Right hindlimb (tissue), 1 donor: ENCODE results near the gene MYOC.
"Not testable (repeated sequence)": the region's sequence is repeated elsewhere in the genome, so short reads cannot be mapped to it uniquely, and the experiment has no call there.

Source experiments
- DNase-seq: peaks from one replicate; pipeline ENCODE4 v3.0.0-alpha.2; 2018

The MYOC gene

DNA sequence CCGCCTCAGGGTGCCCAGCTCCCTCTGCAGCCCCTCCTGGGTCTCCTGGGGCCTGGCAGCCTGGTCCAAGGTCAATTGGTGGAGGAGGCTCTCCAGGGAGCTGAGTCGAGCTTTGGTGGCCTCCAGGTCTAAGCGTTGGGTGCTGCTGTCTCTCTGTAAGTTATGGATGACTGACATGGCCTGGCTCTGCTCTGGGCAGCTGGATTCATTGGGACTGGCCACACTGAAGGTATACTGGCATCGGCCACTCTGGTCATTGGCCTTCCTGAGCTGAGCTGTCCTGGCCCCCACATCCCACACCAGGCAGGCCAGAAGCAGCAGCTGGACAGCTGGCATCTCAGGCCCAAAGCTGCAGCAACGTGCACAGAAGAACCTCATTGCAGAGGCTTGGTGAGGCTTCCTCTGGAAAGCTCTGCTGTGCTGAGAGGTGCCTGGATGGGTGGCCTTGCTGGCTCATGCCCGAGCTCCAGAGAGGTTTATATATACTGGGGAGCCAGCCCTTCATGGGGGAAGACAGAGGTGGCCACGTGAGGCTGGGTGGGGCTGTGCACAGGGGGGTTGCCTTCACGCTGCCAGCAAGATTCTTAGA is at the start of gene MYOC:
TSS of gene MYOC (minus strand) at position 455 of the 589 bp plus-strand sequence. CDS start at position 378, 77 bp downstream.
- no peak for DNase-seq

DNA sequence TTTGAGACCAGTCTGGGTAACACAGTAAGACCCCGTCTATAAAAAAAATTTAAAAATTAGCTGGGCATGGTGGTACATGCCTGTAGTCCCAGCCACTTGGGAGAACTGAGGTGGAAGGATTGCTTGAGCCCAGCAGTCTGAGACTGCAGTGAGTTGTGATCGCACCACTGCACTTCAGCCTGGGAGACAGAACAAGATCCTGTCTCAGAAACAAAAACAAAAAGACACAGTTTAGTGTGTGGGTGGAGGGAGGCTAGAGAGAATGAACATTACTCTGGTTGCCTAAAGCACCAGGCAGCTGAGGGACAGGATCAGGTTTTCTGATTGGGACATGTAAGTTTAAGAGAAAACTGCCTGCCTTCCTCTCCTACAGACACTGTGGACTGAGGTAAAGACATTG is 47.0 kb upstream of the MYOC start:
- no peak for DNase-seq

DNA sequence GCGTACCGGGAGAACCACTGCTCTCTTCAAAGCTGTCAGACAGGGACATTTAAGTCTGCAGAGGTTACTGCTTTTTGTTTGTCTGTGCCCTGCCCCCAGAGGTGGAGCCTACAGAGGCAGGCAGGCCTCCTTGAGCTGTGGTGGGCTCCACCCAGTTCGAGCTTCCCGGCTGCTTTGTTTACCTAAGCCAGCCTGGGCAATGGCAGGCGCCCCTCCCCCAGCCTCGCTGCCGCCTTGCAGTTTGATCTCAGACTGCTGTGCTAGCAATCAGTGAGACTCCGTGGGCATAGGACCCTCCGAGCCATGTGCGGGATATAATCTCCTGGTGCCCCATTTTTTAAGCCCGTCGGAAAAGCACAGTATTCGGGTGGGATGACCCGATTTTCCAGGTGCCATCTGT is 43.3 kb upstream of the MYOC start:
- not testable (repeated sequence) for DNase-seq

DNA sequence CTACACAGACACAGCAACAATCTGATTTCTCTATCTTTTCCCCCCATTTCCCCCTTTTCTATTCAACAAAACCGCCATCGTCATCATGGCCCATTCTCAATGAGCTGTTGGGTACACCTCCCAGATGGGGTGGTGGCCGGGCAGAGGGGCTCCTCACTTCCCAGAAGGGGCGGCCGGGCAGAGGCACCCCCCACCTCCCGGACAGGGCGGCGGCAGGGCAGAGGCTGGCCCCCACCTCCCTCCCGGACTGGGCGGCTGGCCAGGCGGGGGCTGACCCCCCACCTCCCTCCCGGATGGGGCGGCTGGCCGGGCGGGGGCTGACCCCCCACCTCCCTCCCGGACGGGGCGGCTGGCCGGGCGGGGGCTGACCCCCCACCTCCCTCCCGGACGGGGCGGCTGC is 41.1 kb upstream of the MYOC start:
- DNase-seq = not testable (repeated sequence)

DNA sequence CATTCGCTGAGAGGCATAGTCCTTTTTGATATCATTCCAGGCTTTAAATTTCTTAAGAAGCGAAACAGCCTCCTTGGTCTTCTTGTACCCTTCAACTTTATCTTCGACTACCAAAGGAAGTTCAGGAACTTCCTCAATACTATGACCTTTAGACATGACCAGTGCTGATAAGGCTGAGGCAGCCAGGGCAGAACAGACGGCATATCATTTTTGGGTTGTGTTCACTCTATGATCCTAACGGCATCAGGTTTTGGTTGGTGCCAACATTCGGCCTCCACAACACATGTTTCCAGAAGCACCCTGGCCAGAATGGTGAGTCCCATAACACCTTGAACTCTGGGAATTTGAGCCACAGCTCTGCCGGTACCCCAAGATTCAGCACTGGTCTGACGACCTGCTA is 31.4 kb upstream of the MYOC start:
- DNase-seq = no peak

DNA sequence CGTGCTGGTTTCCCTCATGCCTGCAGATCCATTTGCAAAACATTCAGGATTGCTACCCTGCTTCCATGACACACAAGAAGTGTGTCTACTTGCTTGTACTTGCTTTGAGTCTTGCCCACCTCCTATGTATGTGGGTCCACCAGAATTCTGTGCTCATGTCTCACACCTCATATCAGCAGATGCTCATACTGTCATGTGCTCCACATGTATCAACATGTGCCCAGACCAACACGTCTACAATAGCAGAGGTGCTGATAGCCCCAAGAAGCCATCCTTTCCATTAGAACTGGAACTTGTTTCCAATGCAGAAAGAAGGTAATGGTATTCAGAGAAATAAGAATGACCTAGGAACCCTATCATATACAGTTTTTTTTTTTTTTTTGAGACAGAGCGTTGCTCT is 27.9 kb upstream of the MYOC start:
- no peak for DNase-seq

DNA sequence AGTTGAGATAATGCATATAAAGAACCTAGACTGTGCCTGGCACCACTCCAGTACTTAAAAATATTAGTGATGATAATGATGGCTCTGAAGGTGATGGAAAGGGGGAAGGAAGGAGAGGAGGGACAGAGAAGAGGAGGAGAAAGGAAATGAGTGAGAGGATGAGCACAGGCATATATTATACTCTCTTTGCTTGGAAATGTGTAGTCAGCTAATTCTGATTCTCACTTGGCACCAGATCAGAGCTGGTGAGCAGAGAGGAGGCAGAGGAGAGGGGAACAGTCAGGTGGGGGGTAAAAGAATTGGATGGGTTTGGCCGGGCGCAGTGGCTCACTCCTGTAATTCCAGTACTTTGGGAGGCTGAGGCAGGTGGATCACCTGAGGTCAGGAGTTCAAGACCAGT is 24.3 kb upstream of the MYOC start:
- DNase-seq = no peak

DNA sequence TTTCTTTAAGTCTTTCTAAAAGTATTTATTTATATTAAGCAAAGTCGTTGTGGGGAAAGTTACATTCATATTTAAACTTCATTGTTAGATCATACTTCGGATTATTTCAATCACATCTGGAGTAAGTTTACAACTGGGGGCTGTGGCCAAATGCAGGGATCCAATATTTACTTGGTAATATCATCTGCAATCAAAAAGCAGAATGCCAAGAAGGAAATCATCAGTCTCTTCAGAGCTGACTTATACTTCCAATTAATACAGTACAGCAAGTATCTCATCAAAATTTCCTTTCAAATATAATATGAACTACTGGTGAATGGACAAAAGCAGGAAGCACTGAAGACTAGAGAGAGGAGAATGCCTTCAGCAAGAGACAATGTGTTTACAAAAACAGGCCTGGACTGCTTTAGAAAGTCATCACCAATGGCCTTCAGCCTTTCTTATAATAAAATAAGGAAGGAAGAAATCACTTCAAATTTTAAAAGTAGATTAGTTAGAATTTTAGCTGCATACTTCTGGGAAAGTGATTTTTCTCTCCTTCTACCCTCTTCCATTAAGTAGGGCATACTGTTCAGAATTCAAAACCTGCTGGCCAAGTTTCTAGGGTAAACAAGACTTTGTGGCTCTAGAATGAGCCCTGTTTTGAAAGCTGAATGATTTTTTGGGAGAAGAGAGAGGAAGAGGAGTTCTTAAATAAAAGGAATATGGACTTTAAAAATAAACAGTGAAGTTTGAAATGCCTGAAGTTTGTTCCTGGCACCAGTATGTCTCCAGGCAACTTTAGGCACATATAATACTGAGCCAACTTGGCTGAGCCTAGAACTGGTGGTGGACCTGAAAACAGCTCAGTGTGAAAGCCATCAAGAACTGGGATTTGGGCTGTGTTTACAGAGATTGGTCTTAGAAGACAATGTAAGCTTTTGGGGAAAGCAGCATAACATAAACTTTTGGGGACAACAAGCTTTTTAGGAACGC is 22.2 kb upstream of the MYOC start:
- no peak for DNase-seq

DNA sequence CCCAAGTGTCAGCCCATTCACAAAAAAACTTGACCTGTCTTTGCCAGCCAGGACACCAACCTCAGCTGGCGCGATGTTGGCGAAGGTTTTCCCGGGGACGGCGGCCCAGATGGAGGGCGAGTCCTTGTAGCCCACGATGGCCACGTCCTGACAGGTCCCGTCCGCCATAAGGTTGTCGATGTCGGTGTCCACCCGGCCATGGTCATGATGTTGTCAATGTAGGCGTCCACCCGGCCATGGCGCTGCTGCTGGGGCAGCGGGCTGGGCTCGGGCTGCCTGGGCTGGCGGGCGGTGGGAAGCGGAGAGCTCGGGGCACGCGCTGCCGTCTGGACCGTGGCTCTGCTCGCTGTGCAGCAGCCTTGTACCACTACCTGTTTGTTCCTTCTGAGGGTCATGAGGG is 18.3 kb upstream of the MYOC start:
- no peak for DNase-seq

DNA sequence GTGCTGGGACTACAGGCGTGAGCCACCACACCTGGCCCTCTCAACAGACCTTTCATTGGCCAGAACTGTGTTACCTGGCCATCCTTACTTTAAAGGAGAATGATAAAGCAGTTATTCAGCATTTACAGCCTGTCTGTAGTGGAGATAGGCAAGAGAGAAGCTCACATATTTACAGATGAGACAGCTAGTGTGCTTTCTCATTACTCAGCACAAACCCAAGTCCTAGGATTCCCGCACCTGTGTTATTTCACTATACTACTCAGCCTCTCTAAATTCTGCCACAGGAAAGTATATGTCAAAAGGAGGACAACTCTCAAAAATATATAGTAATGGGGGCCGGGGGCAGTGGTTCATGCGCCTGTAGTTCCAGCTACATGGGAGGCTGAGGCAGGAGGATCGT is 15.9 kb upstream of the MYOC start:
- DNase-seq = no peak

DNA sequence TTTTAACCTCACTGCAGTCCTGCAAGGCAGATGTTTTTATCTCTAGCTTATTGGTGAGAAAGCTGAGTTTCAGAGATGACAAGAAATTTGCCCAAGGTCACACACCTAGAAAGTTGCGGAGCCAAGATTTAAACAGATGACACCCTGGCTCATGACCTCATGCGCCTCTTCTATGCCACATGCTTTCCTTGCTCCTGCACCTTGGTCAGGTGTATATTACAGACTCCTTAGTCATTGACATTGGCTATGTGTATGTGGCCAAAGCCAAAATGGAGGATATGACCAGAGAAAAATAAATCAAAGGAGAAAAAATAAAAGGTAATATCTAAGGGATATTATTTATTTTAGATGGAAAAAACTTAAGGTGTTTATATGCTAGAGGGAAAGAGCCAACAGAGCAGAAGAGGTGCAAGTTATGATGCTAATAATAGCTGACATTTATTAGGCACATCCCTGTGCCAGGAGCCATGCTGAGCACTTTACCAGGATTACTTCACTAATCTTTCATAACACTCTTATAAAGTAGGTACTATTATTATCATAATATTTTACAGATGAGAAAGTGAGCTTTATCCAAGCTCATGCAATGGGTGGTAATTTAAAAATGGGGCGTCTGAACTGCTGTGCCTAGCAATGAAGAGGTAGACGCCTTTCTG is 13.8 kb upstream of the MYOC start:
- no peak for DNase-seq

DNA sequence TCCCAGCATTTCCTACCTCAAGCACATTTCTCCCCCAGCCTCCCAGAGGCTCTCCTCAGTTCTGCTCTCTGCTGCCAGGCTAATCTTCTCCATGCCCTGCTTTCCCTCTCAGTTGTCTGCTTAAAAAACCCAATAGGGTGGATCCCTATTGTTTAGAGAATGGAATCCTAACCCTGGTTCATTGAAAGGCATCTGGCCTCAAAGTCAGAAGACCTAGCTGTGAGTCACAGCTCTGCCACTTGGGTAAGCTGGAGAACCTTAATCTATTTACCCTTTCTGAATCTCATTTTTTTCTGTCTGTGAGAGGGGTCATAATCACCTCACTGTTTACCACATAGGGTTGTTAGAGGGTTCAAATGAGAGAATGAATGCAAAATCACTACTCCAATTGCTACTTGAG is 12.5 kb upstream of the MYOC start:
- DNase-seq = no peak

DNA sequence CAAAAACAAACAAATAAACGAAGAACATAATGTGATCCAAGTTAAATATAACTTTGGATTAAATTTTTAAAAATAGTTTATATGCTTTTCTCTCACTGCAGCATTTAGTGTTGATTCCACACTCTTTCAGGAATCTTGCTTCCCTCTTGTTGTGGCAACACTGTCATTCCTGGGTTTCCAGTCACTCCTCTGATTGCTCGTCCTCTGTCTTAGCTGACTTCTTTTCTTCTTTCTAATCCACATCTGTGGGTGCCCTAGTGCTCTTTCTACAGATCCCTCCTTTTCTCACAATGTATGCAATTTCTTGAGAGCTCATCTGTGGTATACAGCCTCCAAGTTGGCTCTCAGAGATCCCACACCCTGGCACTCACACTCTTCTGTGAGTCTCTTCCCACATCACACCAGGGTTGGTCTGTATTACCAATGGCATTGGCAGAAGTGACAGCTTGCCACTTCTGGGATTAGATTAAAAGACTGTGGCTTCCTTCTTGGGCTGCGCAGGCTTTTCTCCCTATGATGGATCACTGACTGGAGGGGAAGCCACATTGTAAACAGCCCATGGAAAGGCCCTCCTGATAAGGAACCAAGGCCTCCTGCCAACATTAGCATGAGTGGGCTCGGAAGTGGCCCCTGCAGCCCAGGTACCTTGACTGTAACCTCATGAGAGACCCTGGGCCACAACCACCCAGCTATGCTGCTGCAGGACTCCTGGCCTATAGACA is 11.5 kb upstream of the MYOC start:
- no peak for DNase-seq

DNA sequence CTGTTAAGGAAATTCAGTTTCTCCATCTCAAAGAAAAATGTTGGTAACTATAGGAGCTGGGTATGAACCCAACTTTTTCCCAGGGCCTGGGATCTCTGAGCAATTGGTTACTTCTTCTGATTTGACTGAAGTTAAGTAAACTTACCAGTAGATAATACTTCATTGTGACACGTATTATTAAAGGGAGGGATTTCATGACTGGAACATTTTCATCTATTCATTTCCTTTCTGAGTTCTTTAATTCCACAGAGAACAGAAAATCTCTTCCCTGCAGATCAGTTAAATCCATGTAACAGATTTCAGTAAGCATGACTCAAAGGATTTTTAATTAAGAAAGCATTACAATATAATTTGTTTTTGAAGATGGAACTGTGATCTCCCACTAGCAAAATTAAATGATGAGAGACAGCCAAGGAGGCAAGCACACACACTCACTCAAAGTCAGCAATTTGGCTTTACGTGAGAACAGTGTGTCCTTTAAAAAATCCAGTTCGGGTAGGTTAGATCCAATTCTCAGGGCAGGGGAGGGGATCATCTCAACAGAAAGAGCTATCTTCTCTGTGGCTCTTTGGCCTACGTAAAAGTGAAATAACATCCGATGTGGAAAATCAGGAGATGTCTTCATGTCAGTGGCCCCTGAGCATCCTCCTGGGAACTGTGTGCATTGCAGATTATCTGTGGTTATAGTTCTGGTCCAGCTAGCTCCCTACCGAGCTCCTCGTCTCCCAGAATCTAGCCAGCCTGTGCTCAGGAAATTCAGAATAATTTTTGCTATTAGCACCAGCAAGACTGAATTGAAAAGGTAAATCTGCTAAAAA is 10.8 kb upstream of the MYOC start:
- DNase-seq = peak; percentile 32

DNA sequence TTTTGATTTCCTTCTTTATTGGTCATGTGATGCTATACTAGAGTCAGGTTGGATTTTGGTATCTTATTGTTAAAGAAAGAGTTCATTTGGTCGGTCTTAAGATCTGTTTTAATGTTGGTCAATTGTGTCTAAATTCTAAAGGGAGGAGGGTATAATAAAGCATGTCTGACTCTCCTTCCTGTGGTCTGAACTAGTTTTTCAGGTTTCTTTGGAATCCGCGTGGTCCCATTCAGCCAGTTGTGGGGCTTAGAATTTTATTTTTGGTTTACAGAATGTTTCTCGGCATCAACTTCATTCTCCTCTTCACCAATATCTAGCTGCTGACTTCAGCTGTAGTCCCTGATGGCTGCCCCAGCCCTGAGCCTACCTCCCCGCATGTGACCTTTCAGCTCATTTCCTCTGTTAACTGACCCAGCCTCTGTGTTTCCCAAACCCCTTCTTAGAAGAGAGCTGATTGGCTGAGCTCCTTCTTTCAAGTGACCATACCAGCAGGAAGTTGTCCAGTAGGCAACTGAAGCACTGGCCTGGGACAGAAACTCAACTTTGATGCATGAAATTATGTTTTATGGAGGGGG is 8.7 kb upstream of the MYOC start:
- DNase-seq = no peak

DNA sequence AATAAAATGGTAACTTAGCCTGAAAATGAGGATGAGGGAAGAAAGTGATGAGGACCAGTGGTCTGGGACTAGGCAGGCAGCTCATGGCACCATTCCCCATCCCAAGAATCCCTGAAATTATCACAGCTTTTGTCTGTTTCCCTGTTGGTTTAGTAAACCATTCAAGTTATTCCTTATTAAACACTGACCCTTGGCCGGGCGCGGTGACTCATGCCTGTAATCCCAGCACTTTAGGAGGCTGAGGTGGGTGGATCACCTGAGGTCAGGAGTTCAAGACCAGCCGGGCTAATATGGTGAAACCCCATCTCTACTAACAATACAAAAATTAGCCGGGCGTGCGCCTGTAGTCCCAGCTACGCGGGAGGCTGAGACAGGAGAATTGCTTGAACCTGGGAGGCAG is 3.7 kb upstream of the MYOC start:
- not testable (repeated sequence) for DNase-seq

DNA sequence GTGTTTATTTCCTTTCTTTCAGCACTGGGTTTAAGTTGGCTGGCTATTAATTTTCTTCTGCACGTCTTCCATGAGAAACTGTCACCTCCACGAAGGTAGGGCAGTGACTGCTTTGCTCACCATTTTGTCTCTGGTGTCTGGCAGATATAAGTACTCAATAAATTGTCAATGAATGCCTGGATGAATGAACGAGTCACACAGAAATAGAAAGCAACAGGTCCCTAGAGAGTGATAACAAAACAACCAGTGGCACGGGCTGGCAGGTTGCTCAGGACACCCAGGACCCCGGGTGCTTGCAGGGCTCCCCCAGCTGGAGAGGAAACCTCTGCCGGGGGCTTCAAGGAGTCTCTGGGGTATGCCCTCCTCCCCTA is 3.2 kb upstream of the MYOC start:
- DNase-seq = no peak

DNA sequence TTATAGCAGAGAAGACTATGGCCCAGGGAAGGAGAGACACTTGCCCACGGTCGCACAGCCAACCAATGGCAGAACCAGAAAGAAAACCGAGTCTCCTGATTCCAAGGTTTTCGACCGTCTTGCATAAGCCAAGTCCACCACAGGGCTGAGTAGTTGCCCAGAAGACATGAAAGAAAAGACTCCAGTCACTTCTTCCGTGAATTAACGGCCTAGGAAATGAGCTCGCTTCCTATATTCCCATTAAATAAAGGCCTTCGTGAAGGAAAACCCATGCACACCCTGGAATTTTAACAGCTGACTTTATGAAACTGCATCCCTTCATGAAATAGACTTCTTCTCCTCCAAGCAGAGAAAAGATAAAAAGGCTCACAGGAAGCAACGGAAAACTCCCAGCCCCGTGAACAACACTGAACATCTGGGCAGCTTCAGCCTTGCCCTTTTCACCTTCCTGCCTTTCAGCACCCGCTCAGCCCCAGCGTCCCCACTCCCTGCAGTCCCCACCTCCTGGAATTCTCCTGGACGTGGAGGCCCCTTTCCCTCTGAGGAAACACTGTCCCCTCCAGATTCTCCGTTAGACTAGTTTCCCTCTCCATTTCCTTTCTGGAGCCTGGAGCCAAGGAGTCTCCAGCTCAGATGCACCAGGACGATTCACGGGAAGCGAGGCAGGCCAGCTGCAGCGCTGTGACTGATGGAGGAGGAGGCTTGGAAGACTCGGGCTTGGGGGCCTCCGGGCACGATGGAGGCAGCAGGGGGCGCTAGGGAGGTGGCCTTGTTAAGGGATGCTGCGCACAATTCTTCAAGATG is 2.7 kb upstream of the MYOC start:
- DNase-seq = peak; percentile 91

DNA sequence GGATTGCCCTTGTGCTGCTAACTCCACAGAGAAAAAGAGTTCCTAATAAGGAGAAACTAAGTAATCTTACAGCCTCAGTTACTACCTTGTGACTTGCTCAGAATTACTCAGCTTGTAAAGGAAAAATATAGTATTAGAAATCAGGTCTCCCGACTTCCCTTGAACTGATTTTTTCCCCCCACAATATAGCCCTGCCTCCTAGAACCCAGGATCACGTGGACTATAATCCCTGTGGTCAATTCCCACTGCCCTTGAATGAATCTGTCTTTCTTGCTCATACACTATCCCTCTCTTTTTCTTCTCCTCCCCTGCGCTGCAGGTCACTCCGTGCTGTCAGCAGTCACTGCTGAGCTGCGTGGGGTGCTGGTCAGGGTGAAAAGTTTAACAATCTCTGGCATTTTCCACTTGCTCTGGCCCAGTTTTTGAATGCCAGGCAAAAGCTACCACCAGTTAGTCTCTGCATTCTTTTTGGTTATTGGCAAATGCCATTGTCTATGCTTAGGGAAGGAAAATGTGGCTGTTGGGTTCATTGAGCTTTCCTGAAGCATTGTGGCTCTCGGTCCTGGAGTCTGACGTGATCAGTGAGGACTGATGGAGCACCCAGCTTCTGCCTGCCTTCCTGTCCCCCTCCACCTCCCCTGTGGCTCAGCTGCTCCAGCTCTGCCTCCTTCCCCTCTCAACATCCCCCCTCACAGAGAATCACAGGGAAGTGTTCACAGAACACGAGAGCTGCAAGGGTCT is 1.9 kb upstream of the MYOC start:
- DNase-seq = peak; percentile 53

DNA sequence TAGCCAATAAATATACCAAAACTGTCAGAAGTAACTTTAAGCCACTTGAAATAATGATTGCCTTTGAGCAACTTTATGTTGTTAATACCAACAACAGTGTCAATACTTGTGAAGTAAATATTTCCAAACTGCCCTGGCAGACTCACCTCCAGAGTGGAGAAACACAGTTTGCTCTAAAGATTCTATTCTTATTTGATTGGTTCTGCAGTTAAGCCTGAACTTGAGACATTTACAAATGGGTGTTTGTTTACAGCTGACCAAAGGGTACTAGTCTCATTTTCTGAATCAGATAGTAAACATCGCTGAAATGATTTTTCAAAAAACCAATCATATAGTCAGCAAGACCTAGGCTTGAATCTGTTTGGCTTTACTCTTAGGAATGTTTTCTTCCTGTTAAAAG is 1.3 kb upstream of the MYOC start:
- DNase-seq = no peak

DNA sequence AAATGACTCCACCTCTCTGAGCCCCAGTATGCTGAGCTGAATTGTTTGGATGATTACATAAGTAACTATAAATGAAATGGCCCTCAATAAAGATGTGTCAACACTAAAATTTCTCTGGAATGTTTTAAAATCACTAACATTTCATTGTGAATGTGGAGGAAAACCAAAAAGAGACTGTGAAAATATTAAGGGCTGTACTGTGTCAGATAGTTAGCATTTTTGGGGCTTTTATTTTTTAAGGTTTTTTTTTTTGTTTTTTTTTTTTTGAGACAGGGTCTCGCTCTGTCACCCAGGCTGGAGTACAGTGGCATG is 6.3 kb downstream of the MYOC start:
- no peak for DNase-seq
